GM18873 (cell line): ENCODE data around the gene PTCH1.

ENCODE experiments used
- ATAC-seq: cut with Tn5 transposase; IDR thresholded peaks from one replicate; pipeline ENCODE4 v1.9.1; 2021; ENCODE audit warnings: mild to moderate bottlenecking, moderate library complexity, moderate number of reproducible peaks; ENCODE audit not compliant: unreplicated experiment, low FRiP score

The PTCH1 gene

DNA sequence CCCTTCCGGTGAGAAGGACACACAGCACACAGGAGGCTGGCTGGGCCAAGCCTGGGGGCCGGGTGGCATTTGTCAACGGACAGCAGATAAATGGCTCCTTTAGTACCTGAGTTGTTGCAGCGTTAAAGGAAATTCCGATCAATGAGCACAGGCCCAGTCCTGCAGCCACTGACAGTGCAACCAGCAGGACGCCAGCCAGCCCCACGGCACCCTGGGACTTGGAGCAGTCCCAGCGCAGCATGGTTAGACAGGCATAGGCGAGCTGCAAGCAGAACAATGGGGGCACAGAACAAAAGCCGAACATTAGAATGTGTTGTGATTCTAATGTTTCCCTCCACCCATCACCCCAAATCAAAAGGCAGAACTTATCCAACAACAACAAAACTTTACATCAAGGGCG lies 39.3 kb downstream of the PTCH1 start:
- no peak for ATAC-seq

- no peak for ATAC-seq
These were observed 48.0 kb downstream of the PTCH1 start for GRCh38 chr9:95468791-95469190.

DNA sequence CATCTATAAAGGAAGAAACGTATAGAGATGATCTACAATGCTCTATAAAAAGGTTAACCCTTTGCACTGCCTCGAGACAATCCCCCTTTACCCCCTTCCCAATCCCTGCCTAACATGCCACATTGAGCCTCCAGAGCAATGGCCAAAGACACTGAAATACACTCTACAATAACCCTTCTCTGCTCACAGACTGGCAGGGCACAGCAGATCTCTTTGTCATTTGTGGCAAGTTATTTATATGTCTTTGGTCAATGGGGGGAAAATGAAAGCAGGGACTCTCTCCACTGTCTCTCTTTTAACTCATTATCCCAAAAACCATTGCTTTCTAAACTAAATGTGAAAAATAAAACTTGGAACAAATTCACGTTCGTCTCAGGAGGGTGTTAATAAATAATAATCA lies 51.7 kb downstream of the PTCH1 start:
- no peak for ATAC-seq

GRCh38 chr9:95463148-95464060 lies 53.4 kb downstream of the PTCH1 start:
- peak; percentile 13 for ATAC-seq

DNA sequence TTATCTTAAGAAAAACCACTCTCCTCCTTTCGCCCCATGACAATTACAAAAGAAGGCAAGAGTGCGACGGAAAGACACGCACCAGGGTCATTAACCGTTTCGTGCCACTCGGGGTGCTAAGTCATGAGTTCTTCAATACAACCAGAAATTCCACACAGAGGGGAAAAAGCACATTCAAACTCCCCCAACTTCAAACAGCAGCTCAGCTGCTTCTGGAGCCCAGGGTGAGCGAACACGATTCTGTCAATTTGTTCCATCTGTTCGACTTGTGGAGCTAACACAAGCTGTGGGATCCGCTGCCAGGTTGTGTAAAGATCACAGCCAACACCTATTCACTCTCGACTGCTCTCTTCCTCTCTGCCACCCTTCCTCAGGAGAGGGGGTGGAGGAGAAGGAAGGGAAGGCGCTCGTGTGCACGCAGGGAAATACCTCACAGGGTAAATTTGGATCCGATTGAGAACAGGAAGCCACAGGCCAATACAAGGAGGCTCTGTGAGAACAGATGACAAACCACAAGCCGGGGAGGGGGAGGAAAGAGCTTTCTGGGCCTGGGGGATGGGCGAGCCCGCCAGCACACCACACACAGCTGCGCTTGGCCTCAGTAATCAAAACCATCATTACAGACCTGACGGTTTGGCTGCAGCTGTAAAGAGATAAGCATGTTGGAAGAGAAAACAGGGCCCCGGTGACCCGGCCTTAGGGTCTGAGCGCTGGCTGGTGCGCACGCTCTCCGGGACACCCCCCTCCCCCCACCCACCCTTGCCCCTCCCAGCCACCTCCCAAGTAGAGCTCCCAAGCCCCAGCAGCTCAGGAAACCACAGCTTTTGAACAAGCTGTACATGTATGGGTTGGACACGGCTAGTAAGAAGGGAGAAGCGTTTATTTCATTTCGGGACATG lies 54.3 kb downstream of the PTCH1 start:
- ATAC-seq: peak; percentile 85

DNA sequence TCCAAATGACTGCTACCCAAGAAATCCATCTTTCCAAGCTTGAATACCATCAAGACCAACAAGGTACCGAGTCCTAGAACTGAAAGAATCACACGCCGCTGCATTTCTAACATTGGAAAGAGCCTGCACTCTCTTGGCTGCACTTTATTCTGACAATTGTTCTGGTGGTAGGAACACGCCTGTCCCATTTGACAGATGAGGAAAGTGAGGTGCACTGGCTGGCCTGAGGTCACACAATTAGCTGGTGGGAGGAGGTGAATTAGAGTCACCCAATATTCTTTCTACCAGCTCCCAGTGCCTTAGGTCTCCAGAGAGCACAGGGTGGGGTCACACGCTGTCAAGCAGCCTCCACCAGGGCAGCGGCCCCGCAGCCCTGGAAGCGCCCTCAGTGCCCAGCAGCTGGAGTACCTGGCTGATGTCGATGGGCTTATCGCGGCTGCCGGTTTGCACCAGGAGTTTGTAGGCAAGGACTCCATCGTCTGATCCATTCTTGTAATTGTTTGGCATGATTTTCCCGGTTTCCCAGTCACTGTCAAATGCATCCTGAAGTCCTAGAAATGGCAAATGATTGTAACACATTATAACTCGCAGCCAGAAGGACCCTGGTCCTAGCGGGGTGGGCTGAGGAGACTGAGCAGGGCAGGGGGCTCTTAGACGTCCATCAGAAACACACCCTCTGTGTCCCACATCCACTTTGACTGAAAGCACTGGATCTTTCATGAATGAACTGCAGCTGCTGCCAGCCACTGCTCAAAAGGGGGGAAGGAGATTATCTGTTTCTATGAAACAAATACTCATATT lies 55.1 kb downstream of the PTCH1 start:
- no peak for ATAC-seq

DNA sequence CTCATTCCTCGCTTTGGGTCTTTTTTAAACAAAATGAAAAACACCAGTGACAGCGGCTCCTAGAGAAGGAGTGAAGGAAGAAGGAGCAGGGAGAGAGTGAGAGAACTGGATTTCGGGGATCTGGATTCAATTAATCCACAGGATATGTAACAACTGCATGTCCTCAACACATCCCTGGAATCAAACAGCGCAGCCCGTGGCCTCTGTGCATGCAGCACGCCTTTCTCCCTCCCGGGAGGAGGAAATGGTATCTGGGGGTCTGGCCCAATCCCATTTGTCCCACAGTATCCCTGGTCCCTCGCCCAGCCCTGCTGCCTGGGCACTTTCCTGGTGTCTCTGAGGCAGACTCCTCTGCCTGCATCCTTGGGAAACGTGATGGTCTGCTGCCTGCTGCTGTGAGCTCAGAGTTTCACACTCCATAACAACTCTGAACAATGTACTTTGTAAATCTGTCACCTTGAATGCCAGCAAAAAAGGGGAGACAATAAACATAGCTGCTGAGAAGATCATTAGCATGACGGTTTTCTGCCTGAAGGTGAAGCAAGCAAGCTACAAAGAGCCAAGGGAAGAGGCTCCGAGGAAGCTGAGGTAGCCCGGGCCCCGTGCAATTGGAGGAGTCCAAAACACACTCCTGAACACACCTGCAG lies 56.1 kb downstream of the PTCH1 start:
- no peak for ATAC-seq

- no peak for ATAC-seq
These were observed 56.8 kb downstream of the PTCH1 start for GRCh38 chr9:95459851-95460517.

- no peak for ATAC-seq
These were observed 57.6 kb downstream of the PTCH1 start for GRCh38 chr9:95459178-95459577.

- no peak for ATAC-seq
These were observed 58.1 kb downstream of the PTCH1 start for GRCh38 chr9:95458666-95459065.

- ATAC-seq: no peak
These were observed 59.0 kb downstream of the PTCH1 start for GRCh38 chr9:95457769-95458168.

DNA sequence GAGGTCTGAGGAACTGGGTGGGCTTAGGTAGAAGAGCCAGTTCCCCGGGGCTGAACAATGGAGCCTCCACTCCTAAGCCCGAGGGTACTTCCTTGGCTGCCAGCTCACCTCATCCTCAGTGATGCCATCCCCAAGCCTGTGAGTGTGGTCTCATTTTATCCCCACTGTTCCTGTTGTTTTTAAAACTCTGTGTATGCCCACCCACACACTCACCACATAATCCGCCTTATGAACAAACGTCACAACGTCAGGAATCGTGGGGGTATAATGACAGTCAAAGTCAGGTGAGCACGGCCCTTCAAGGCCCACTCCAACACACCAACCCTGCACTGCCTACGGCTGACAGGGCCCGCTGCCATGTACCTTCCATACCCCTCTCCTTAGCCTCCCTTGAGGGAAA lies 61.1 kb downstream of the PTCH1 start:
- no peak for ATAC-seq

DNA sequence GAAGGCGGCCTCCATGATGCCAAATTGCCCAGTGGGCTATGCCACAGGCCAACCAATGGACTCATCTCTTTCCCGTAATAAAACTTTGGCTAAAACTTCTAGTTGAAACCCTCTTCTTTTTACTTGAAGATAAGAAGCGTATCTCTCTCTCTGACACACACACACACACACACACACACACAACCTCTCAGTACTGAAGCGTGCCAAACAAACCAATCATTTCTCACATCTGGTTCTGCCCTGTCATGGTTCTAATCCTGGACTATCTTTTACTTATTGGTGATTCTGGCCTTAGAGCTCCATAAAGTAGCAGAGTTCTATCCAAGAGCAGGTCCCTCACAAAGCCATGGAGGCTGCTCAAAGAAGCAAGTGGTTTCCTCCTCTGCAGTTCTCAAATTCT lies 64.6 kb downstream of the PTCH1 start:
- no peak for ATAC-seq

GRCh38 chr9:95451065-95451426 lies 65.7 kb downstream of the PTCH1 start:
- no peak for ATAC-seq

GRCh38 chr9:95450171-95451064 lies 66.4 kb downstream of the PTCH1 start:
- ATAC-seq: no peak

DNA sequence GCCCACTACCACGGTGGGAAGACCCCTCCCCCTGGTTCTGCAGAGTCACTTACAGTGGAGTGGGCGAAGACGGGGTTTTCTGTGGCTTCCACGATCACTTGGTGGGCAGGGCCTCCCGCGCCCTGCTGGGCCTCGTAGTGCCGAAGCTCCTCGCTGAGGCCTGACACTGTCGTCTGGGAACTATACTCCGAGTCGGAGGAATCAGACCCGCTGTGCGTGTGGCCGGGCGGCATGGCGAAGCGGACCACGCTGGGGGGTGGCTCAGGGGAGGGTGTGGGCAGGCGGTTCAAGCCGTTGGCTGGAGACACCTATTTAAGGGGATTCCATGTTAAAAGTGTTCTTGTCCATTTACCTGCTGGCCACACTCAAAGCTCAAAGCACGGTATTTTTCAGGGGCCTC lies 67.8 kb downstream of the PTCH1 start:
- ATAC-seq: no peak

DNA sequence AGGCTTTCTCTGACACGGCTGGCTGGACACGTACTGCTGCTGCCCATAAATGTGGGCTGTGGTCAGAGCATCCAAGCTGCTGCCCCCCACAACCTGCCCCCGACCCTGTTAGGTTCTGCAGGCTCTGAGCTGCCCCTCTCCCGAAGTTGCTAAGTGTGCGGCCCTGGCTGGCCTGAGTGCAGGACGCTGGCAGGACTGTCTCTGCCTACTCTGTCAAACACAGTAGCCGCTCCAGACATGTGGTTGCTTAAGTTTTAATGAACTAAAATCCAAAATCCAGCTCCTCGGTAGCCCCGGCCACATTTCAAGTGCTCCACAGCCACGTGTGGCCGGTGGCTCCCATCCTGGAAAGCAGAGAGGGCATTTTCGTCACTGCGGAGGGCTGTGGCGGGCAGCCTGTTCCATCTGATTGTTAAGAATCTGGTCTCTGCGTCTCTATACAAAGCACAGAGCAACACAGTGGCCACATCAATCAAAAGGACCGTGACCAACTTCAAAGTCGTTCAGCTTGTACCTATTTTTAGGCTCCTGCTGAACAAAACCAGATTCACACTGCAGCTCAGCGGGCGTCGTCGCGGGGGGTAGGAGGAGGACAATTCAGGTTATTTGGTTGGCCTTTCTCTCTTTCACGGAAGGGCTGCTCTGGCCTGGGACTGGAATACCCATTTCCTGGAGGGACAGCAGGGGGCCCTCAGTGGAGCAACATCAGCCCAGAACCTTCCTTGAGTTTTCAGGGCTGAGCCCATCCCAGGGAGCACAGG lies 68.9 kb downstream of the PTCH1 start:
- no peak for ATAC-seq

GRCh38 chr9:95446984-95447383 lies 69.8 kb downstream of the PTCH1 start:
- ATAC-seq: no peak
